ENCODE results near the gene CFAP45. TPM values are rescaled to one million over a fixed set of nuclear protein-coding genes. Genes with fewer than 3 reads are reported as not detected.

The CFAP45 gene
- total and polyA plus RNA-seq, 7 experiments from 2014 or later, result 0.17 to 2.8 (median 0.87) TPM

GRCh38 chr1:159853417-159854115, 46.4 kb downstream of the CFAP45 start:
- intact Hi-C loops (cut with micrococcal nuclease), result loop anchor here (1.0 to 5.0 kb wide), 6 partner anchors 38 to 94 kb away; partner anchors contain the start of genes DUSP23 (in 1 of the 2), IGSF9 (in 1 of the 2) and TAGLN2 (in 1 of the 2)
- H3K4me1 Mint-ChIP-seq, result peaks cover 14 to 37% (median 23%) of the 10 kb centered on the region in 7 donors
- peaks cover 0 to 1% (median 0%) of the 10 kb centered on the region in 11 donors for H3K9me3 Mint-ChIP-seq
- peak in 5 of 9 donors; percentile 13 to 23 (median 21) for DNase-seq
- H3K9me3 ChIP-seq (ENCODE audit: control insufficient read depth in 2 of 3, low read length in 3 of 3), result no peaks in the 10 kb centered on the region
- peak overlapping the region; percentile 75 for H3K27ac ChIP-seq (ENCODE audit: low read depth, low read length)
- H3K27ac Mint-ChIP-seq, result peak overlapping the region in 8 of 9 donors; percentile 72 to 94 (median 88)
- ATAC-seq, result no peak
- no peaks in the 10 kb centered on the region for H3K36me3 ChIP-seq (ENCODE audit: control insufficient read depth in 2 of 3, insufficient read depth in 3 of 3, low read length in 3 of 3)
- H3K4me3 ChIP-seq (ENCODE audit: low read length), result peak overlapping the region; percentile 69
- peaks cover 0 to 36% (median 0%) of the 10 kb centered on the region in 5 donors for H3K27me3 Mint-ChIP-seq
- POLR2A ChIA-PET, result interaction anchor here (0.6 to 4.5 kb wide), 4 partner anchors 13 to 70 kb away, joined by 3 to 30 read pairs (median 3); partner anchors contain the start of gene TAGLN2
- peak overlapping the region; percentile 80 to 96 (median 90) for H3K4me3 Mint-ChIP-seq
- peaks cover 0 to 3% of the 10 kb centered on the region in 2 donors for H3K4me1 ChIP-seq (ENCODE audit: control insufficient read depth in 2 of 2, insufficient read depth in 2 of 2, low read length in 2 of 2)
- H3K36me3 Mint-ChIP-seq, result peaks cover 0 to 1% (median 0%) of the 10 kb centered on the region in 5 donors
- no peaks in the 10 kb centered on the region for H3K27me3 ChIP-seq (ENCODE audit: control insufficient read depth in 2 of 2, insufficient read depth in 2 of 2, low read length in 2 of 2)
- CTCF ChIA-PET, result interaction anchor here (0.6 to 1.9 kb wide), 4 partner anchors 10 to 398 kb away, joined by 3 to 7 read pairs (median 4); no protein-coding TSS in a partner anchor

GRCh38 chr1:159851407-159851806, 48.6 kb downstream of the CFAP45 start:
- Histone ChIP-seq H3K36me3 (ENCODE audit: control insufficient read depth in 2 of 3, insufficient read depth in 3 of 3, low read length in 3 of 3) (no peaks in the 10 kb centered on the region), H3K27me3 (ENCODE audit: control insufficient read depth in 2 of 2, insufficient read depth in 2 of 2, low read length in 2 of 2) (no peaks in the 10 kb centered on the region), H3K27ac (ENCODE audit: low read depth, low read length) (no peak overlapping the region), H3K4me3 (ENCODE audit: low read length) (no peak overlapping the region), H3K9me3 (ENCODE audit: control insufficient read depth in 2 of 3, low read length in 3 of 3) (no peaks in the 10 kb centered on the region), H3K4me1 (ENCODE audit: control insufficient read depth in 2 of 2, insufficient read depth in 2 of 2, low read length in 2 of 2) (peaks cover 0 to 3% of the 10 kb centered on the region in 2 donors)
- CTCF ChIA-PET, result interaction anchor here (1.0 to 1.3 kb wide), 3 partner anchors 18 to 54 kb away, joined by 3 read pairs; no protein-coding TSS in a partner anchor
- H3K4me3 Mint-ChIP-seq, result peak overlapping the region in 1 of 10 donors; percentile 10
- peaks cover 14 to 37% (median 19%) of the 10 kb centered on the region in 7 donors for H3K4me1 Mint-ChIP-seq
- H3K9me3 Mint-ChIP-seq, result peaks cover 0 to 1% (median 0%) of the 10 kb centered on the region in 11 donors
- intact Hi-C loops (cut with micrococcal nuclease), result loop anchor here in 1 of 2 donors (5.0 kb wide), 1 partner anchor 96 kb away; the partner anchor contains the start of gene IGSF9
- POLR2A ChIA-PET, result no interaction called here
- H3K27ac Mint-ChIP-seq, result peak overlapping the region in 4 of 9 donors; percentile 2 to 35 (median 8)
- no peak for ATAC-seq
- peaks cover 0 to 1% (median 0%) of the 10 kb centered on the region in 5 donors for H3K36me3 Mint-ChIP-seq
- H3K27me3 Mint-ChIP-seq, result peaks cover 0 to 44% (median 0%) of the 10 kb centered on the region in 5 donors
- DNase-seq, result no peak

GRCh38 chr1:159849626-159850366, 50.2 kb downstream of the CFAP45 start:
- H3K4me3 Mint-ChIP-seq, result no peak overlapping the region
- no peak overlapping the region for H3K27ac ChIP-seq (ENCODE audit: low read depth, low read length)
- H3K36me3 ChIP-seq (ENCODE audit: control insufficient read depth in 2 of 3, insufficient read depth in 3 of 3, low read length in 3 of 3), result no peaks in the 10 kb centered on the region
- peaks cover 0 to 44% (median 0%) of the 10 kb centered on the region in 5 donors for H3K27me3 Mint-ChIP-seq
- no peaks in the 10 kb centered on the region for H3K4me1 ChIP-seq (ENCODE audit: control insufficient read depth in 2 of 2, insufficient read depth in 2 of 2, low read length in 2 of 2)
- DNase-seq, result no peak
- peaks cover 0 to 1% (median 0%) of the 10 kb centered on the region in 11 donors for H3K9me3 Mint-ChIP-seq
- H3K4me1 Mint-ChIP-seq, result peaks cover 9 to 33% (median 15%) of the 10 kb centered on the region in 7 donors
- ATAC-seq, result no peak
- CTCF ChIA-PET, result no interaction called here
- H3K27ac Mint-ChIP-seq, result no peak overlapping the region
- POLR2A ChIA-PET, result interaction anchor here (0.6 kb wide), 1 partner anchor 37 kb away, joined by 3 read pairs; no protein-coding TSS in a partner anchor
- no peaks in the 10 kb centered on the region for H3K36me3 Mint-ChIP-seq
- no peak overlapping the region for H3K4me3 ChIP-seq (ENCODE audit: low read length)
- H3K9me3 ChIP-seq (ENCODE audit: control insufficient read depth in 2 of 3, low read length in 3 of 3), result no peaks in the 10 kb centered on the region
- no peaks in the 10 kb centered on the region for H3K27me3 ChIP-seq (ENCODE audit: control insufficient read depth in 2 of 2, insufficient read depth in 2 of 2, low read length in 2 of 2)
- intact Hi-C loops (cut with micrococcal nuclease), result loop anchor here in 1 of 2 donors (5.0 kb wide), 1 partner anchor 98 kb away; the partner anchor contains the start of gene IGSF9

GRCh38 chr1:159848326-159848725, 51.6 kb downstream of the CFAP45 start:
- Histone ChIP-seq H3K9me3 (ENCODE audit: control insufficient read depth in 2 of 3, low read length in 3 of 3) (no peaks in the 10 kb centered on the region), H3K4me3 (ENCODE audit: low read length) (no peak overlapping the region), H3K27me3 (ENCODE audit: control insufficient read depth in 2 of 2, insufficient read depth in 2 of 2, low read length in 2 of 2) (no peaks in the 10 kb centered on the region), H3K4me1 (ENCODE audit: control insufficient read depth in 2 of 2, insufficient read depth in 2 of 2, low read length in 2 of 2) (no peaks in the 10 kb centered on the region), H3K27ac (ENCODE audit: low read depth, low read length) (no peak overlapping the region), H3K36me3 (ENCODE audit: control insufficient read depth in 2 of 3, insufficient read depth in 3 of 3, low read length in 3 of 3) (no peaks in the 10 kb centered on the region)
- POLR2A ChIA-PET, result no interaction called here
- no peak overlapping the region for H3K27ac Mint-ChIP-seq
- no peak for ATAC-seq
- no peak for DNase-seq
- intact Hi-C loops (cut with micrococcal nuclease), result no loop called here
- CTCF ChIA-PET, result no interaction called here
- H3K4me1 Mint-ChIP-seq, result peaks cover 3 to 24% (median 8%) of the 10 kb centered on the region in 7 donors
- peaks cover 0 to 50% (median 0%) of the 10 kb centered on the region in 5 donors for H3K27me3 Mint-ChIP-seq
- peaks cover 0 to 1% (median 0%) of the 10 kb centered on the region in 11 donors for H3K9me3 Mint-ChIP-seq
- no peaks in the 10 kb centered on the region for H3K36me3 Mint-ChIP-seq
- H3K4me3 Mint-ChIP-seq, result no peak overlapping the region

- H3K4me1 ChIP-seq (ENCODE audit: control insufficient read depth in 2 of 2, insufficient read depth in 2 of 2, low read length in 2 of 2), result no peaks in the 10 kb centered on the region
- intact Hi-C loops (cut with micrococcal nuclease), result no loop called here
- Mint-ChIP-seq H3K4me1 (peaks cover 0 to 18% (median 6%) of the 10 kb centered on the region in 7 donors), H3K27ac (no peak overlapping the region), H3K4me3 (no peak overlapping the region), H3K27me3 (peaks cover 0 to 43% (median 0%) of the 10 kb centered on the region in 5 donors), H3K36me3 (peaks cover 0 to under 1% (median 0%) of the 10 kb centered on the region in 5 donors), H3K9me3 (peaks cover 0 to 1% (median 0%) of the 10 kb centered on the region in 11 donors)
- H3K9me3 ChIP-seq (ENCODE audit: control insufficient read depth in 2 of 3, low read length in 3 of 3), result no peaks in the 10 kb centered on the region
- no peak for DNase-seq
- no peak overlapping the region for H3K27ac ChIP-seq (ENCODE audit: low read depth, low read length)
- H3K27me3 ChIP-seq (ENCODE audit: control insufficient read depth in 2 of 2, insufficient read depth in 2 of 2, low read length in 2 of 2), result no peaks in the 10 kb centered on the region
- CTCF ChIA-PET, result no interaction called here
- no peak for ATAC-seq
- POLR2A ChIA-PET, result no interaction called here
- no peaks in the 10 kb centered on the region for H3K36me3 ChIP-seq (ENCODE audit: control insufficient read depth in 2 of 3, insufficient read depth in 3 of 3, low read length in 3 of 3)
- no peak overlapping the region for H3K4me3 ChIP-seq (ENCODE audit: low read length)
Measured at GRCh38 chr1:159847231-159847630, 52.7 kb downstream of the CFAP45 start.

- H3K4me3 Mint-ChIP-seq, result no peak overlapping the region
- H3K27me3 ChIP-seq (ENCODE audit: control insufficient read depth in 2 of 2, insufficient read depth in 2 of 2, low read length in 2 of 2), result no peaks in the 10 kb centered on the region
- no peaks in the 10 kb centered on the region for H3K36me3 ChIP-seq (ENCODE audit: control insufficient read depth in 2 of 3, insufficient read depth in 3 of 3, low read length in 3 of 3)
- H3K27ac ChIP-seq (ENCODE audit: low read depth, low read length), result no peak overlapping the region
- ATAC-seq (no peak), DNase-seq (no peak)
- no peaks in the 10 kb centered on the region for H3K4me1 ChIP-seq (ENCODE audit: control insufficient read depth in 2 of 2, insufficient read depth in 2 of 2, low read length in 2 of 2)
- ChIA-PET CTCF (no interaction called here), POLR2A (no interaction called here)
- intact Hi-C loops (cut with micrococcal nuclease), result no loop called here
- no peaks in the 10 kb centered on the region for H3K9me3 Mint-ChIP-seq
- H3K36me3 Mint-ChIP-seq, result peaks cover 0 to 8% (median 0%) of the 10 kb centered on the region in 5 donors
- peaks cover 0 to 36% (median 0%) of the 10 kb centered on the region in 5 donors for H3K27me3 Mint-ChIP-seq
- H3K4me1 Mint-ChIP-seq, result peaks cover 0 to 11% (median 0%) of the 10 kb centered on the region in 7 donors
- no peaks in the 10 kb centered on the region for H3K9me3 ChIP-seq (ENCODE audit: control insufficient read depth in 2 of 3, low read length in 3 of 3)
- H3K27ac Mint-ChIP-seq, result peak overlapping the region in 3 of 9 donors; percentile 44 to 54 (median 54)
- no peak overlapping the region for H3K4me3 ChIP-seq (ENCODE audit: low read length)
Measured at GRCh38 chr1:159845751-159846629, 54.0 kb downstream of the CFAP45 start.
